ENCODE measurements around the gene DAB1.

- TF ChIP-seq CTCF (IDR thresholded peaks at IDR 0.05) (no peak), EP300 (IDR thresholded peaks at IDR 0.05; ENCODE audit: low read depth) (no peak), POLR2A (IDR thresholded peaks at IDR 0.05) (no peak), POLR2AphosphoS5 (IDR thresholded peaks at IDR 0.05) (no peak)
Observed at GRCh38 chr1:57066980-57067610, 356.8 kb downstream of the DAB1 start.

All from transverse colon (tissue), 4 donors.